ENCODE data around the gene ATP11B.
"Not testable (repeated sequence)": the region's sequence is repeated elsewhere in the genome, so short reads cannot be mapped to it uniquely, and the experiment has no call there.

ATP11B gene

GRCh38 chr3:182862159-182862860, 69.0 kb downstream of the ATP11B start:
- TF ChIP-seq CTCF (IDR thresholded peaks at IDR 0.05; ENCODE audit: low read length, missing control alignments), result no peak
- no peak overlapping the region for H3K4me3 ChIP-seq (replicated peaks; ENCODE audit: low read depth, low read length)
- no peak for DNase-seq (ENCODE audit: low read depth)

GRCh38 chr3:182869059-182869458, 75.8 kb downstream of the ATP11B start:
- DNase-seq (ENCODE audit: low read depth), result no peak
- H3K4me3 ChIP-seq (replicated peaks; ENCODE audit: low read depth, low read length), result no peak overlapping the region
- no peak for TF ChIP-seq CTCF (IDR thresholded peaks at IDR 0.05; ENCODE audit: low read length, missing control alignments)

- DNase-seq (ENCODE audit: low read depth), result not testable (repeated sequence)
Observed at GRCh38 chr3:182870917-182871316, 77.6 kb downstream of the ATP11B start.

GRCh38 chr3:182879031-182879611, 85.8 kb downstream of the ATP11B start:
- no peak for DNase-seq (ENCODE audit: low read depth)
- TF ChIP-seq CTCF (IDR thresholded peaks at IDR 0.05; ENCODE audit: low read length, missing control alignments), result no peak
- H3K4me3 ChIP-seq (replicated peaks; ENCODE audit: low read depth, low read length), result no peak overlapping the region

More at GRCh38 chr3:182870917-182871316, 77.6 kb downstream of the ATP11B start:
- not testable (repeated sequence) for H3K4me3 ChIP-seq (replicated peaks; ENCODE audit: low read depth, low read length)

- no peak overlapping the region for H3K4me3 ChIP-seq (replicated peaks; ENCODE audit: low read depth, low read length)
- no peak for DNase-seq (ENCODE audit: low read depth)
- no peak for TF ChIP-seq CTCF (IDR thresholded peaks at IDR 0.05; ENCODE audit: low read length, missing control alignments)
Observed at GRCh38 chr3:182886497-182886896, 93.2 kb downstream of the ATP11B start.

GRCh38 chr3:182889948-182890629, 96.8 kb downstream of the ATP11B start:
- H3K4me3 ChIP-seq (replicated peaks; ENCODE audit: low read depth, low read length), result no peak overlapping the region
- no peak for DNase-seq (ENCODE audit: low read depth)
- no peak for TF ChIP-seq CTCF (IDR thresholded peaks at IDR 0.05; ENCODE audit: low read length, missing control alignments)

GRCh38 chr3:182891364-182891763, 98.1 kb downstream of the ATP11B start:
- no peak for DNase-seq (ENCODE audit: low read depth)
- no peak overlapping the region for H3K4me3 ChIP-seq (replicated peaks; ENCODE audit: low read depth, low read length)

More at GRCh38 chr3:182891364-182891763, 98.1 kb downstream of the ATP11B start:
- TF ChIP-seq CTCF (IDR thresholded peaks at IDR 0.05; ENCODE audit: low read length, missing control alignments), result no peak

Data from fibroblast of pulmonary artery (primary cell).